ENCODE results near the gene PRR33. TPM values are rescaled to one million over a fixed set of nuclear protein-coding genes. Genes with fewer than 3 reads are reported as not detected.

Gene PRR33
- total RNA-seq, 2 experiments from 2014 or later, result not detected

- no peaks in the 10 kb centered on the region for H3K9me3 Mint-ChIP-seq
- peaks cover 6% of the 10 kb centered on the region for H3K27me3 Mint-ChIP-seq
- H3K4me3 Mint-ChIP-seq, result no peak overlapping the region
- Histone ChIP-seq H3K27ac (ENCODE audit: low read depth in 1 of 2, low read length in 2 of 2) (no peak overlapping the region), H3K9me3 (ENCODE audit: control insufficient read depth in 1 of 2, insufficient read depth in 1 of 2, low read length in 2 of 2) (no peaks in the 10 kb centered on the region), H3K4me1 (ENCODE audit: insufficient read depth, low read length) (peaks cover 17% of the 10 kb centered on the region), H3K36me3 (ENCODE audit: insufficient read depth, low read length) (no peaks in the 10 kb centered on the region), H3K4me3 (ENCODE audit: low read length) (no peak overlapping the region), H3K27me3 (ENCODE audit: control insufficient read depth in 1 of 2, insufficient read depth in 2 of 2, low read length in 2 of 2) (no peaks in the 10 kb centered on the region)
- peaks cover 7% of the 10 kb centered on the region for H3K4me1 Mint-ChIP-seq (ENCODE audit: low read depth)
- CTCF ChIA-PET, result no interaction called here
- POLR2A ChIA-PET, result interaction anchor here (1.9 to 3.2 kb wide), 2 partner anchors 31 to 72 kb away, joined by 8 to 9 read pairs; partner anchors contain the start of gene PRR33
- H3K36me3 Mint-ChIP-seq (ENCODE audit: low read depth), result no peaks in the 10 kb centered on the region
- no peak overlapping the region for H3K27ac Mint-ChIP-seq
- intact Hi-C loops (cut with DNase I, micrococcal nuclease), result no loop called here
- no peak for ATAC-seq (ENCODE audit: poor library complexity)
- no peak for DNase-seq
- no peak for TF ChIP-seq CTCF (IDR thresholded peaks at IDR 0.05)
These were observed 30.9 kb upstream of the PRR33 start for GRCh38 chr11:1922481-1923081.

GRCh38 chr11:1921574-1922141 is 30.0 kb upstream of the PRR33 start:
- TF ChIP-seq CTCF (IDR thresholded peaks at IDR 0.05), result no peak
- no peaks in the 10 kb centered on the region for H3K36me3 ChIP-seq (ENCODE audit: insufficient read depth, low read length)
- Mint-ChIP-seq H3K4me1 (ENCODE audit: low read depth) (peaks cover 7% of the 10 kb centered on the region), H3K36me3 (ENCODE audit: low read depth) (no peaks in the 10 kb centered on the region), H3K9me3 (no peaks in the 10 kb centered on the region), H3K27ac (no peak overlapping the region), H3K27me3 (peaks cover 6% of the 10 kb centered on the region), H3K4me3 (no peak overlapping the region)
- no peak for ATAC-seq (ENCODE audit: poor library complexity)
- intact Hi-C loops (cut with DNase I, micrococcal nuclease), result no loop called here
- CTCF ChIA-PET, result interaction anchor here (0.9 kb wide), 1 partner anchor 39 kb away, joined by 4 read pairs; no protein-coding TSS in a partner anchor
- H3K4me3 ChIP-seq (ENCODE audit: low read length), result no peak overlapping the region
- H3K27me3 ChIP-seq (ENCODE audit: control insufficient read depth in 1 of 2, insufficient read depth in 2 of 2, low read length in 2 of 2), result no peaks in the 10 kb centered on the region
- H3K27ac ChIP-seq (ENCODE audit: low read depth in 1 of 2, low read length in 2 of 2), result no peak overlapping the region
- DNase-seq, result peak in 1 of 14 experiments; percentile 11
- POLR2A ChIA-PET, result interaction anchor here (1.9 to 3.2 kb wide), 2 partner anchors 30 to 71 kb away, joined by 8 to 9 read pairs; partner anchors contain the start of gene PRR33
- H3K4me1 ChIP-seq (ENCODE audit: insufficient read depth, low read length), result peaks cover 26% of the 10 kb centered on the region
- H3K9me3 ChIP-seq (ENCODE audit: control insufficient read depth in 1 of 2, insufficient read depth in 1 of 2, low read length in 2 of 2), result no peaks in the 10 kb centered on the region

GRCh38 chr11:1920909-1921573 is 29.3 kb upstream of the PRR33 start:
- Histone ChIP-seq H3K4me1 (ENCODE audit: insufficient read depth, low read length) (peaks cover 31% of the 10 kb centered on the region), H3K27ac (ENCODE audit: low read depth in 1 of 2, low read length in 2 of 2) (no peak overlapping the region), H3K36me3 (ENCODE audit: insufficient read depth, low read length) (no peaks in the 10 kb centered on the region), H3K4me3 (ENCODE audit: low read length) (no peak overlapping the region), H3K9me3 (ENCODE audit: control insufficient read depth in 1 of 2, insufficient read depth in 1 of 2, low read length in 2 of 2) (no peaks in the 10 kb centered on the region), H3K27me3 (ENCODE audit: control insufficient read depth in 1 of 2, insufficient read depth in 2 of 2, low read length in 2 of 2) (no peaks in the 10 kb centered on the region)
- DNase-seq (peak in 1 of 14 experiments; percentile 23), ATAC-seq (ENCODE audit: poor library complexity) (no peak)
- Mint-ChIP-seq H3K27me3 (peaks cover 6% of the 10 kb centered on the region), H3K36me3 (ENCODE audit: low read depth) (no peaks in the 10 kb centered on the region), H3K27ac (no peak overlapping the region), H3K9me3 (no peaks in the 10 kb centered on the region), H3K4me1 (ENCODE audit: low read depth) (peaks cover 8% of the 10 kb centered on the region), H3K4me3 (no peak overlapping the region)
- POLR2A ChIA-PET, result interaction anchor here (1.9 to 3.2 kb wide), 2 partner anchors 30 to 70 kb away, joined by 8 to 9 read pairs; partner anchors contain the start of gene PRR33
- TF ChIP-seq CTCF (IDR thresholded peaks at IDR 0.05), result no peak
- intact Hi-C loops (cut with DNase I, micrococcal nuclease), result no loop called here
- CTCF ChIA-PET, result interaction anchor here (0.9 kb wide), 1 partner anchor 39 kb away, joined by 4 read pairs; no protein-coding TSS in a partner anchor

All from CD4-positive, alpha-beta T cell (primary cell).